Kidney tubule cell (primary cell): ENCODE results near the gene CHTF8.

Experiments used
- DNase-seq: peaks from one replicate; pipeline ENCODE4 v3.0.0-alpha.2; 2018; ENCODE audit warnings: low spot score

The CHTF8 gene

DNA sequence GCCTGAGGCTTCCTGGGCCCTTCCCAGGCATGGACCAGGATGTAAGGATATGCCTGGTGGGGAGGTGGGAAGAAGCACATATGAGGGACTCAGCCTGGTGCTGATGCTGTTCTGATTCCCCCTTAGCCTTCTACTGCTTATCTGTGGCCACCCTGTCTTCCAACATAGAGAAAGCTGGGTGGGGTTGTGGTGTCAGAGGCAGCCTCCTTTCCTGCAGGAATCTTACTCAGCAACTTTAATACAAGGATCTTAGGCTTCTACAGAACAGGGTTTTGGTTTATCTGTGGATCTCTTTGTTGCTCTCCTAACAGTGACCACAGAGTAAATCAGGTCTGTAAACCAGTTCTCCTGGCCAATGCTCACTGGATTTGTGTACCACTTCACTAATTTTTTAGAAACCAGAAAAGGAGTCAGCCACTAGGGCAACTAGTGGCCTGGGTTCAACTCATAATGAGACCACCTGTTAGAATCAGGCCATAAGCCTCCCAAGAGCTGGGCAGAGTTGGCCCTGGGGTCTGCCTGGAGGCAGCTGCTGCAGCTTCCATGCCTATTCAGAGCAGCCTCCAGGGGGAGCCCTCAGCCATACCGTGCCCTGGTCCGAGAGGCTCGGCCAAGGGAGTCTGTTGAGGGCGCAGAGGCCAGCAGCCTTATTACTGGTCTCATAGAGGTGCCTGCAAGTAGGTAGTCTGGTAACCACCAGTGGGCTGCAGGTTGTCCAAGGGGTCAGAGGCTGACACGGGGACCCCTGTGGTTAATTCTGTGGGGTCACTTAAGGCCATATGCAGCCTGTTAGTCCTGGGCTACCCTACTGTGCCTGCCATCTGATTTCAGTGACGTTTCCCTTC lies 19.9 kb downstream of the CHTF8 start:
- peak; percentile 60 for DNase-seq

DNA sequence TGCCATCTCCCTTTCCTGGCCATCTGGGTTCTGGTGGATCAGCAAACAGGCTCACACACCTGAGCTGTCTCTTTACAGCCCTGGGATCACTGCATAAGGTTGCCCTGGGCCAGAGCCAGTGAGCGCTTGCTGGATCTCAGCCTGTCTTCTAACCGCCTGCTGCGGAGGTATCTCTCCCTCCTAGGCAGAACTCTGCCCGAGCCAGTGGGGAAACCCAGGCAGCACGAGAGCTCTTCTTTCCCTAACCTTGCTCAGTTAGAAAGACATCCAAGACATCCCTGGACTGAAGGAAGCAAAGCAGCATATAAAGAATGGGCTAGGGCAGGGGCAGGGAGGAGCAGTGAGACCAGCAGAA lies 20.5 kb downstream of the CHTF8 start:
- DNase-seq = no peak

DNA sequence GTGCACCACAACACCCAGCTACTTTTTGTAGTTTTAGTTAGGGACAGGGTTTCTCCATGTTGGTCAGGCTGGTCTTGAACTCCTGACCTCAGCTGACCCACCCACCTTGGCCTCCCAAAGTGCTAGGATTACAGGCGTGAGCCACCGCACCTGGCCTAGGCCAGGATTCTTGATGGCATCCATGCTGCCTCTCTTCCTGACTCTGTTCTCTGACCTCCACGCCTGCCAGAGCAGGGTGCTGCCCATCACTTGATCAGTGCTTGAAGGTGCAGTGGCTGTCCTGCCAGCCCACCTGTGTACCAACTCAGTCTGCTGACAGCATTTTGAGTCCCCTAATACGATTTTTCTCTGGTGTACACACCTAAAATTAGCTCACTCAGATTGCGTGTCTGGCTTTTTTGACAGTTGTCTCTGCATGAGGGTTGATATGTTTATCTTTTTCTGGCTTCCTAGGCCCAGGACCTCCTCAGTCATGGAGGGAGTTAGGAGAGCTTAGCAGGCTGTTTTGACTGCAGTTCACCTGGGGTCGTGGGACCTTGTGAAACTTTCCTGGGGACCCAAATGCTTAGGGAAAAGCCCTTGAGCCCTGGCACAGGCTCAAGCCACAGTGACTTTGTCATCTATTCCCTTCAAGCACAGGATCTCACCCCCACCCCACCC lies 21.0 kb downstream of the CHTF8 start:
- DNase-seq = no peak

DNA sequence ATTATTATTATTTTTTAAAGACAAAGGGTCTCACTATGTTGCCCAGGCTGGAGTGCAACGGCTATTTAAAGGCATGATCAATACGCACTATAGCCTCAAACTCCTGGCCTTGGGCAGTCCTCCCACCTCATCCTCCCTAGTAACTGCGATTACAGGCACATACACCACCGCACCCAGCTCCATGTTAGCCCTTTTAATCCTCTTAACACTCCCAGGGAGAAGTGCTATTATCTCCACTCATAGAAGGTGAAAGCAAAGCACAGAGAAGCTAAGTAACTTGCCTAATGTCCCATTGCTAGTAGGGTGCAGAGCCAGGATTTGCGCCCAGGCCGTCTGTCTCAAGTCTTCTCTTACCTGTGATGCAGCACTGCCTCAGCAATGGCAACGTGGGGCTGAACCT lies 22.0 kb downstream of the CHTF8 start:
- DNase-seq = no peak

DNA sequence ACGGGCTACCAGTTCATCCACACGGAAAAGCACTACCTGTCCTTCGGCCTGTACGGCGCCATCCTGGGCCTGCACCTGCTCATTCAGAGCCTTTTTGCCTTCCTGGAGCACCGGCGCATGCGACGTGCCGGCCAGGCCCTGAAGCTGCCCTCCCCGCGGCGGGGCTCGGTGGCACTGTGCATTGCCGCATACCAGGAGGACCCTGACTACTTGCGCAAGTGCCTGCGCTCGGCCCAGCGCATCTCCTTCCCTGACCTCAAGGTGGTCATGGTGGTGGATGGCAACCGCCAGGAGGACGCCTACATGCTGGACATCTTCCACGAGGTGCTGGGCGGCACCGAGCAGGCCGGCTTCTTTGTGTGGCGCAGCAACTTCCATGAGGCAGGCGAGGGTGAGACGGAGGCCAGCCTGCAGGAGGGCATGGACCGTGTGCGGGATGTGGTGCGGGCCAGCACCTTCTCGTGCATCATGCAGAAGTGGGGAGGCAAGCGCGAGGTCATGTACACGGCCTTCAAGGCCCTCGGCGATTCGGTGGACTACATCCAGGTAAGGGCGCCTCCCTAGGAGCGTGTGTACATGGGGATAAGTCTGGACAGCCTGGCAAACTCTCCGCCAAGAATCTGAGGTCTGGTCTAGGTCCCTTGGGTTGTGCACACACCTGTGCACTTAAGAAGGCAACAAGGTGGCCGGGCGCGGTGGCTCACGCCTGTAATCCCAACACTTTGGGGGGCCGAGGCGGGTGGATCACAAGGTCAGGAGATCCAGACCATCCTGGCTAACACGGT lies 22.7 kb downstream of the CHTF8 start:
- DNase-seq = no peak

DNA sequence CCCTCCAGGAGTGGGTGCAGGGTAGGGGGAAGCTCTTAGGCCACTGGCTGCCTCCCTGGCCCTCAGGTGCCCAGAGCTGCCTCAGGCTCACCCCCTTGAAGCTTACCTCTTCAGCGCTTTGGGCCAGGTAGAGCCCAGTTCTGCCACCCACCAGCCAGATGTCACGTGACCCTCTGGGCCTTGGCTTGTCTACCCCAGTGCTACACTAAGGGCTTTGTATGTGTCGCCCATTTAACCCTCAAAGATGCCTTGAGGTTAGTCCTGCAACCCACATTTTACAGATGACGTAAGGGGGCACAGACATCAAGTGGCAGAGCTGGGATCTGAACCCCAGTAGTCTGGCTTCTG lies 23.5 kb downstream of the CHTF8 start:
- no peak for DNase-seq

DNA sequence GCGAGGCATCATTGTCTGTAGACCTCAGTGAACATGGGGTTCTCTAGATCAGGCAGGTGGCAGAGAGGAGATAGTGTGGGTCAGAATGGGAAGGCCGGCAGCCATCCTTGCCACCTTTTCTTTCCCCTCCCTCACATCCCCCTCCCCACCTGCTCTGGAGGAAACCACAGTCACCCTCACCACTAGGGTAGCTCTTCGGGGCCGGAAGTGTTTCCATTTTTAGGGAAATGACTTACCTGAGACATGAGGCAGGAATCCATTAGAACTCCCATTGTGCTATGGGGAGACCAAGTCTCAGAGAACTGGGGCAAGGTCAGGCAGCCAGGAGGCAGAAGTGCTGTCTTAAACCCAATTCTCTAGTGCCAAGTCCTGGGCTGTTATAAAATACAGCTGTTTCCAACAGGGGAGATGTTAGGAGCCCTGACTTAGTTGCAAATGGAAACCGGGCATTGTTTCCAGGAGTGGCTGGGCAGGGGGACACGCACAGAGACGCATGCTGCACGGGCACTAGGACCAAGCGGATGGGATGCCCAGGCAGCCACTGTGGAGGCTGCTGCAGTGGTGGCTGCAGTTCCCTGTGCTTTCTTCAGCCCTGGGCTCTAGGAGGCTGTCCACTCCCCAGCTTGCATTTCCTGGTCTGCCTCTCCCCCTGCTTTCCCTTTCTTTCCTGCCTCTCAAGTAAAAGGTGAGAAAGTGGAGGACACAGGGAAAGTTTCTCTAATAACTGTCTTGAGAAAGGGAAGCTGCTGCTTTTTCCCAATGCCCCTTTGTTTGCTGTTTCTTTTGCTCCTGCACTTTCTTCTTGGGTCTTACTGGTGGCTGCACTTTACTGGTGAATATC lies 24.1 kb downstream of the CHTF8 start:
- DNase-seq = peak; percentile 30

DNA sequence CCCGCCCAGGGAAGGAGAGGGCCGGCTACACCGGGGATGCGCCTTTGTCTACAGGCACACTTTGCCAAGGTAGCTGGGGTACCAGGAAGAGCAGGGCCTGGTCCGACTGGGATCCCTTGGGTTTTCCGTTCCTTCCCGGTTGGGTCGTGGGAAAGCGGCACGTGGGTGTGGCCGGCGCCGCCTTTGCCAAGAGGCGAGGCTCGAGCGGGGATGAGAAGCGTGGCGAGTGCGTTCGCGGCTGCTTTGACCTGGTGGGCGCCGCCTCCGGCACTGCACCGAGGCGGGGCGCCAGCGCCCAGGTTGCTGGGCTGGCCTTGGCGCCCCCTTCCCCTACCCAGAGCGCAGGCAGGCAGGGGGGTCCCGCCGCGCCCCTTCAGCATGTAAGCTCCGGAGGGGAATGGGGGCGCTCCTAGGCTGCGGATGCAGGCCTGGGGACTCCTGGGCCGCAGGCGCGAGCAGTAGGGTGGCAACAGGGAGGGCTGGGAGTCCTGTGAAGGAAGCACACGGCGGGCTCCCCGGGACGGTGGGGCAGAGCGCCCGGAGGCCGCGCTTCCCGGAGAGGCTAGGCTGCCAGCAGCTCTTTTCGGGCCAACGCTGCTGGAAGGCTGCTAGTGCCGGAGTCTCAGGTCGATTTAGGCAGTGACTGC lies 24.9 kb downstream of the CHTF8 start:
- DNase-seq = peak; percentile 42

DNA sequence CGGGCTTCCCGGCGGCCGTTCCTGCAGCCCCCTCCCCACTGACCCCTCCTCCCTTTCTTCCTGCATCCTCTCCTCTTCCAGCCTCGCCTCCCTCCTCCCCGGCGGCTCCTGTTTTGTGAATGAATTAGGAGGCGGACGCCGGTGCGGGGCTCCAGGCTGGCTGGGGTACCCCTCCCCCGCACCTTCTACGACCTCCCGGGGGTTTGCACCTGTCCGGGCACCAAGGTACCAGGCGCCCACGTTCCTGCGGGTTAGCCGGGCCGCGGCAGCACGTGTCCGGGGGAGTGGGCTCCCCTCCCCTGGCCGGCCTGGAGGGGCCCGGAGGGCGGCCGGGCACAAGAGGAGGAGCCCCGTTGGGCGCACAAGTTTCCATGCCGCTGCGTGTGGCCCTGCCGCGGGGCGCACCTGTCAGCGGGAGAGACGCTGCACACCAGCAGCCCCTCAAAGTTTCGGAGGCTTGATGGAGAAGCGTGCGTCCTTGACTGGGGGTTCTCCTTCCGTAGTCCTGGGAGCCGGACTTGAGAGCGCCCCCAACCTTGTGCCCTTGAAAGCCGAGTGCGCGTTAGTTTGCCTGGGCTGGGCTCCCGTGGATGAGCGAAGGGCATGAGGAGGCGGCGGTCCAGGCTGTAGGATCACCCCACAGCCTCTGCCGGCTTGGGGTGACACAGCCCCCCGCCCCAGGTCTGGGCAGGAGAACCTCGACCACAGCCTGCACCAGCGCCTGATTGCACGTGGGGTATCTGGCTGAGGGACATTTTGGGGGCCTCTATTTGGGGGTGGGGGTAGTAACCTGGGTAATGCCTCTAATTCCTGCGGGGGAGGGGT lies 25.7 kb downstream of the CHTF8 start:
- DNase-seq = no peak

DNA sequence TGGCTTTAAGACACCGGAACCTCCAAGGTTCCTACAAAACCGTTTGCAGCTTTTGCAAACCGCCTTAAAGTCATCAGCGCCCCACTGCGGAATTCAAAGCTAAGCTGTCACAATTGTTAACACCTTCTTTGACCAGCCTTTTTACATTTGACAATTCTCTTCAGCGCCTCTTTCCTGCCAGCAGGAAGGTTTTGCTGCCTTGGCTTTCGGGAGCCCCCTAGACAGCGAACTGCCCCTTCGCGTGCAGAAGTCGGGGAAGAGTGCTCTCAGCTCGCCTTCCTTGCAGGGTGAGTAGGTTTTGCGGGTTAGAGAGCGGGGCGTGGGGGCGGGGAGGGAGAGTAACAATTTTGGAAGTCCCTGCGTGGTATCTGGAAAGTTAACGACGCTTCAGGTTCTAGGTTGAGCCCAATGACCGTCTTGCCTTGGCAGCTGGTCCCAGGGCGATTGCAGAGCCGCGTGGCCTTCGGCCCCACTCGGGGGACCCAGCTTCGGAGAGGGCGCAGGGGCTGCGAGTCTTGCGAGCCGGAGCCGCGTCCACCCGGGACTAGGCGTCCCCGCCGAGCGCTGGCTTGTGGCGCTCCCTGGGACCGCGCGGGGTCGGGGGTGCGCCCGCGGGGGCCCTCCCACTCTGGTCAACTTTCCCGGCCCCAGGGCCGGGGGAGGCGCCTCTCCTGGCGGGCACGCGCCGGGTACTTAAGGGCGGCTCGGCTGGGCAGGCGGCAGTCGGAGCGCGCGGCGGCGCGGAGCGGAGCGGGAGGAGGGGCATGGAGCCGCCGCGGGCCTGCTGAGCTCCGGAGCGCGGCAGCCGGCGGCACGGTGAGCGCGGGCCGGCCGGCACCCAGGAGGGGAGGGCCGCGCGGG lies 26.7 kb downstream of the CHTF8 start, which contains the start of gene HAS3:
Gene HAS3, plus strand, starts transcription at position 153 of the 861 bp plus-strand sequence. CDS start 3,743 bp downstream, outside the sequence.
- DNase-seq = peak; percentile 82

DNA sequence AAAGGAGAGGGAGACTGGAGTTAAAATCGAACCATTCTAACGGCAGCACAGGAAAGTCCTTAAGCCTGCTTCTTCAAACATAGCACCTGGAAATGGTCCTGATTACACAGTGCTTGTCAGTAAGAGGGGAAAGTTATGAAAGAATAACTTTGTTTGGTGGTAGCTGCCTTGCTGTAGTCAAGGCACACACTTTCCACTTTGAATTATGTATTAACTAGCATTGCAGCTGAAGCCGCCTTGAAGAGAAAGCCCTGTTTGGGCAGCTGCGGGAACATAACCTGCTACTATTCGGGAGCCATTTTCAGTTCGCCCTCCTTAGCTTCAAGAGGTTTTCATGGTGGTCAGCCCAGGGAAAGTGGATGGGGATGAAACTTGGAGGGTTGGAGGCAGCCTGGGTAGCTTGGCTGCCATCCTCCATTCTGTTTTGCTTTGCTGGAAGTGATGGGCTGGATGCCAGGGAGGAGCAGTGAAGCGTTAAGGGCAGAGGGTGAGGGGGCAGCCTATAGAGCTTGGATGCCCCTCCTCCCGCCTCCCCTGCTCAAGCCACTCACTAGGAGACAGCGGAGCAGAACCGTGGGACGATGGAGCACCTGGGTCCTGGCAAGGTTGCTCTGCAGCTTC lies 32.2 kb downstream of the CHTF8 start:
- peak; percentile 73 for DNase-seq

DNA sequence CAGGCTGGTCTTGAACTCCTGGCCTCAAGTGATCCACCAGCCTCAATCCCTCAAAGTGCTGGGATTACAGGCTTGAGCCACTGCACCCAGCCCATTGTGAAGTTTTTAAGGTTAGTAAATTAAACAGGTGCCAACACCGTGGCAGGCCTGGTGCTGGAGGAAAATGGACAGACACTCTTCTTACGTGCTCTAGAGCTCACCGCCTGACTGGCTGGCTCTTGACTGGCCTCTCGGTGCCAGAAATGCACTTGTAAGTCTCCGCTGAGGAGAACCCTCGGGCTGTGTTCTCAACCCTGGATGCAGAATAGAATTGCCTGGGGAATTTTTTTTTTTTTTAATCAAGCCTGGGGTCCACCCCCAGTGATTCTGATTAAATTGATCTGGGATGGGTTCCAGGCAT lies 37.2 kb downstream of the CHTF8 start:
- DNase-seq = no peak

DNA sequence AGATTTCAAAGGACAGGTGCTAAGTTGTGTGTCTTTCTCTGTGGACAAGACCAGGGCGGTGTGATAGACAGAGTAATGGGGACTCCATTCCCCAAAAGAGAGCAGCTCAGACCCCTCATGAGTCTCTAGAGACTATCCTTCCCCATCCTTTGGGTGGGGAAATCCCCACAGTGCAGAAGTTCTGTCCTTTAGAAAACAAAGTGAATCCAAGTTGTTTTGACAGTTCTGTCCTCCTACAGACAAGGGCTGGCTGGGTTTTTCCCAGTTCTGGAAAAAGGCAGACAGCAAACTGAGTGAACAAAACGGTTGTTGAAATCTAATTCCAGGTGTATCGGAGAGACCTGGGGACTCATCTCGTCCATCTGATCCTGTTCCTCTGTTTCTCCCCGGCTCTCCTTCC lies 37.9 kb downstream of the CHTF8 start:
- no peak for DNase-seq

DNA sequence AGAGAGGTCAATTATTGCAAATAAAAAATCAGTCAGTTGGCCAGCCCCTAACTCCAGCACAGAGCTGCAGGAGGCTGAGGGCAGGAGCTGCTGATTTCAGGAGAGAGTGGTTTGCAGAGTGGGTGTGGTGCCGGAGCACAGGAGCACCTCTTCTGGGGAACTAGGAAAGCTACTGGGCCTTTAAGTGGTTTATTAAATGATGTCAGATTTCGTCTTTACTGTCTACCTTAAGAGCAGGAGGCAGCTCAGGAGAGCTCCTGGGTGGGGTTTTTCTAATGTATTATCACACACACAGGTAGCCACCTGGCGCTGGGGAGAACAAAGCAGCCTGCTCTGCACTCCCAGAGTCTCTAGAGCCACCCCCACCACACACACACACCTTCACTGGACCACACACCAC lies 38.4 kb downstream of the CHTF8 start:
- DNase-seq = no peak

DNA sequence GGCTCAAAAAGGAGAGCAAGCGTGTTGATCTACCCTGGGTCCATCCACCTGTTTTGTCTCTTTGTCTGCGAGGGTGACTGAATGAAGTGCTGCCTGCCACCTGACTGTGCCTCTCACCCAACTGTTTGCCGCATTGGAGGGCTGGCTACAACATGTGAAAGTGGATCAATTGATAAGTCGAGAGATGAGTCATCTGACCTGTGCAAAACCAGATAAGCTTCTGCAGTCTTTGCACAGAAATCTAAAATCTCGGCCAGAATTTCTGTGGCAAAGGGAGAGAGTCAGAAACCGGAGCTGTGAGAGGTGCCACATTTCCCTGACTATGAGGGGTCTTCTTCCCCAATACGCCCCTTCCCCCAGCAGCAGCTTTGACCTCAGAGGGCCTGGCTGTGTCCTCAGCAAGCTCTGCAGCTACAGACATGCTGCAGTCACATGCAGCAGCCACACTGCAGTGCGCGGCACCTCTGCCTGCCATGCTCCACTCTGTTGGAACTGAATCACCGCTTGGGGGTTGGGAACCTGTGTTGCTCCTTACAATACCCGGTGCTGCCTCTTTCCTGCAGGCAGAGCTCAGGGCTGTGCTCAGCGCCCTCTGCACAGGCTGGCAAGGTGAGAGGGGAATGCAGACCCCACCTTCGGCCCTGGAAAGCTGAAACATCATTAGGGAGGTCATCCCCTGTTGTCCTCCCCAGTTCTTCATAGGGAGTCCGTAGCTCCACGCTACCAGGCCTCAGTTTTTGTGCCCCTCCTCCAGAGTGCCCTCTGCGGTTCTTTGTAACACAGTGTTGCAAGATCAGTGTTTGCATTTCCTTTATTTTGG lies 43.1 kb downstream of the CHTF8 start:
- DNase-seq = peak; percentile 30

DNA sequence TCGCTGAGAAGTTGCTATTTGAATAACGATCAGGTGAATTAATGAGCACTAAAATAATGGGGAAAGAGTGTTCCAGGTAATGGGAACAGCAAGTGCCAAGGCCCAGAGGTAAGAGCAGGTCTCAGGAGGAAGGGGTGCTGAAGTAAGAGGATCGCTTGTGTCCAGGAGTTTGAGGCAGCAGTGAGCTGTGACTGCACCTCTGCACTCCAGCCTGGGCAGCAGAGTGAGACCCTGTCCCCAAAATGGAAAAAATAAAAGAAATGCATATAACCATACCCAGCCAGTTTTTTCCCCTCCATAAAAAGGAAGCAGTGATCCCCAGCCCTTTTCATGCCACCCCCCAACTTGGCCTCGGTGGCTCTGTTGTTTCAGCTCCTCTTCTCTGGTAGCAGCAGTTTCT lies 43.7 kb downstream of the CHTF8 start:
- no peak for DNase-seq

DNA sequence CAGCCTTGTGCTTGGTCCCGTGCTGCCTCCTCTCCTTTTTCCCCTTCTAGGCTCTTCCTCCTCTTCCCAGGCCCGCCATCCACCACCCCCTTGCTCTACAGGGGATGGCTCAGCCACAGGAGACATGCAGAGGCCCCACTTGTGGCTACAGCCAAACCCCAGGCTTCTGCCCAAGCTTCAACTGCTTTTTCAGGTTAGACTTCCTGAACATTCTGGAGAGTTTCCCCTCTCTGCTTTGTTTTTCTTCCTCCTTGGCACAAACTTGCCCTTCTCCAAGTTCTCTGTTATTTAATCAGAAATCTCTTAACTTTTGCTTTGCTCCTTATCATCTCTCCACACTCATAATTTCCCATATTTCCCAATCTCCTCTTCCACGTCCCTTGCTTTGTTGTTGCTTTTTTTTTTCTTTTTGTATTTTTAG lies 45.2 kb downstream of the CHTF8 start:
- no peak for DNase-seq

DNA sequence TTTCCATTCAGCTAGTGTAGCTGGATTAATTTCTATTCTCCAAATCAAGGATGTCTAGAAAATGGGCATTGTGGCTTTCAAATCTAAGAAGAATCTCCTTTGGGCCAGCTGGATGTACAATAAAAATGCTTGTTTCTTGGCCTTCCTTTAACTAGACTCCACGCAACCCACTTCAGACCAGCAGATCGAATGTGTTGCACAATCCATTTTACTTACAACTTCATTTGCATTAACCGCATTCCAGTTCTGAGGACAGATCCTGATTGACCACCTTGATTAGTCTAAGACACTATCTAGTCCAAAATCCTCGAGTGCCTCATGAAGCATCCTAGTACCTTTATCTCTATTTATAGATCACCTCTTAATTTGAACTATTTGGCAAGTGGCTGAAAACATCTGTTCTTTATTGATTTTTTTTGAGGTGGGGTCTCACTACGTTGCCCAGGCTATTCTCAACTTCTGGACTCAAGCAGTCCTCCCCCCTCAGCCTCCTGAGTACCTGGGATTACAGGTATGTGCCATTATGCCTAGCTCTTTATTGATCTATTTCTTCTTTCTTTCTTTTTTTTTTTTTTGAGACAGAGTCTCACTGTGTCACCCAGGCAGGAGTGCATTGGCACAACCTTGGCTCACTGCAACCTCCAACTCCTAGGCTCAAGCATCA lies 47.2 kb downstream of the CHTF8 start:
- no peak for DNase-seq
